Heart left ventricle (tissue), 16 donors: Measurements from ENCODE around the gene TMEM165. TPM values are rescaled to one million over a fixed set of nuclear protein-coding genes. Genes with fewer than 3 reads are reported as not detected.
A peak's percentile ranks its signal among the peaks of the same experiment; 100 is the strongest.

Experiments used
- ATAC-seq, 4 donors: fragments of 200-7000 bp; cut with Tn5 transposase; one replicate each; pipeline ENCODE4 v1.9.1; 2020 to 2022; ENCODE audit warnings: moderate library complexity in 4 of 4, mild to moderate bottlenecking in 3 of 4, moderate number of reproducible peaks in 1 of 4
- DNase-seq, 5 donors: peaks; one replicate each; pipeline ENCODE4 v3.0.0-alpha.2; 2020
- H3K27ac ChIP-seq, 12 donors: fragments of 200-600 bp; sonication (generic) in 4 of 12; one replicate each; pipeline versions ENCODE4 v1.5.0 to v1.8.0; 2016 to 2022; ENCODE audit warnings: mild to moderate bottlenecking in 2 of 12
- H3K27me3 ChIP-seq, 9 donors: fragments of 200-600 bp; sonication (generic) in 2 of 9; one replicate each; pipeline versions ENCODE4 v1.5.1 to v1.8.0; 2016 to 2022; ENCODE audit warnings: mild to moderate bottlenecking in 3 of 9
- H3K36me3 ChIP-seq, 9 donors: fragments of 200-600 bp; sonication (generic) in 2 of 9; one replicate each; pipeline versions ENCODE4 v1.5.0 to v1.8.0; 2018 to 2022; ENCODE audit warnings: mild to moderate bottlenecking in 2 of 9
- H3K4me1 ChIP-seq, 12 donors: fragments of 200-600 bp; sonication (generic) in 4 of 12; one replicate each; pipeline versions ENCODE4 v1.5.0 to v1.8.0; 2016 to 2022; ENCODE audit warnings: mild to moderate bottlenecking in 3 of 12
- H3K4me3 ChIP-seq, 12 donors: fragments of 200-600 bp; sonication (generic) in 4 of 12; one replicate each; pipeline versions ENCODE4 v1.5.0 to v1.8.0; 2017 to 2022; ENCODE audit warnings: mild to moderate bottlenecking in 9 of 12, moderate library complexity in 4 of 12
- H3K9me3 ChIP-seq, 12 donors: fragments of 200-600 bp; sonication (generic) in 4 of 12; one replicate each; pipeline versions ENCODE4 v1.5.0 to v1.8.0; 2016 to 2022; ENCODE audit warnings: mild to moderate bottlenecking in 1 of 12
- POLR2A ChIP-seq, 2 donors: fragments of 450-650 bp; IDR thresholded peaks; one replicate each; pipeline ENCODE4 v1.6.1; 2017; ENCODE audit warnings: antibody characterized with exemption in 2 of 2, mild to moderate bottlenecking in 2 of 2, moderate library complexity in 2 of 2
- WGBS, 4 donors: extraction: QIAGEN DNeasy Blood & Tissue Kit in 2 of 4; methylation state at CpG; one replicate each; pipeline versions ENCODE4 v1.1.5 to v1.1.7; 2013 to 2018; 5-methylcytosine and 5-hydroxymethylcytosine counted together
- intact Hi-C, 10 donors: fragments of 100-400 bp; cut with DNase I; formaldehyde crosslinking; loops; one replicate each; pipeline versions ENCODE4 v1.11.1 to v1.14.2; 2022
- polyA plus RNA-seq, 2 donors: library from polyadenylated mRNA; stranded (reverse); fragments of 200-250 nt; gene quantifications; one replicate each; pipeline ENCODE4 v1.2.3, GENCODE V29; 2013
- total RNA-seq, 9 donors: library from RNA; depleted of rRNA in 2 of 9; stranded (reverse); fragments of >200 nt in 2 of 9; fragmentation: NEBNext Ultra II Directional in 3 of 9; extraction: Animal tissue kit (Norgen Biotek cat#: 25700) in 3 of 9; gene quantifications; one replicate each; pipeline versions ENCODE4 v1.1.0 to v1.2.4, GENCODE V29; 2016 to 2023
- TF ChIP-seq, protein P1 (sequence below), 12 donors: fragments of 200-600 bp; sonication (generic) in 4 of 12; IDR thresholded peaks; one replicate each; pipeline versions ENCODE4 v1.5.0 to v1.8.0; 2018 to 2022; ENCODE audit warnings: antibody characterized with exemption in 12 of 12, mild to moderate bottlenecking in 5 of 12
- donor health status: ischemic (EF 13 %, LVEDD 7.1; RV severe dilation, severe dysfunction).
- donor health status: healthy with polysubstance abuse.
- donor health status: DM: no; HTN: yes; CAD: no.
- donor health status: DM: no; HTN: no; CAD: no.
- donor health status: ischemic (EF 25% LVEDD 6.9; RV normal size, moderate dysfunction).
- donor health status: ischemic (EF 25% LVEDD 5.7; RV mildly dilated, moderate dysfunction).
- donor health status: healthy.
- donor health status: DM: yes; HTN: yes; CAD: no.
- donor health status: ischemic (EF 35%, LVEDD 5.7; RV mildly dilated, moderate dysfunction).
- donor health status: nonischemic (EF 11% LVEDD 7.7; RV severe dilation, severe dysfunction).
- donor health status: DM: yes; HTN: yes; CAD: no.
- donor health status: PGD.
- donor health status: ischemic (EF 29% LVEDD 5.4; RV normal size, mild dysfunction).
- donor health status: nonischemic (EF 23%, LVEDD 6.1; RV moderate dilation, normal function).

Gene TMEM165
- total and polyA plus RNA-seq, 11 donors, result 28.2 to 78.7 (median 53.9) TPM

DNA sequence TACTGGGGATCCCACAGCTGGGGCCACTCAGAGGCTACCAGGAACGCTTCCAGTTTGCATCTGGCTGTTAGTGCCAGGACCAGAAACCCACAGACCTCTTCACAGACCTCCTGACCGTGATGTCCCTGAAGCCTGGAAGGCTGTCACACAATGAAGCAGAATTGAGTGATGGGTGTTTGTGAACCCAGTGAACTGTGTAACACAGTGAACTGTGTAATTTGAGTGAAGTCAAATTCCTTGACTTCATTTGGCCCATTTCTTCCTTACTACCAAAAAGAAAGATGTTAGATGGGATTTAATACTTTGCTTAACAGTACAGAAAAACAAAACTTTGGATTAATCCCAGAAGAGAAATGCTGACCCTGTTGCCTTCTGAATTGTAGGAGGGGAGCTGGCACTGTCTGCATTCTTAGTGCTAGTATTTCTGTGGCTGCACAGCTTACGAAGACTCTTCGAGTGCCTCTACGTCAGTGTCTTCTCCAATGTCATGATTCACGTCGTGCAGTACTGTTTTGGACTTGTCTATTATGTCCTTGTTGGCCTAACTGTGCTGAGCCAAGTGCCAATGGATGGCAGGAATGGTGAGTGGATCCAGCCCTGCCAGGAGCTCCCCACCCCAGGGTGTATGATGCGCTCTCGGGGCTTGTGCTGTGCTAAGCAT lies 31.9 kb upstream of the TMEM165 start:
- Histone ChIP-seq H3K4me3 (no peak overlapping the region), H3K27me3 (no peaks in the 10 kb centered on the region), H3K4me1 (peaks cover 0 to 18% (median 9%) of the 10 kb centered on the region in 12 donors), H3K9me3 (no peaks in the 10 kb centered on the region), H3K27ac (peak overlapping the region in 4 of 12 donors; percentile 20 to 66 (median 31)), H3K36me3 (peaks cover 0 to 49% (median 7%) of the 10 kb centered on the region in 9 donors)
- 89 to 93% (median 91%) methylated on average over 9 of the region's 9 CpGs for WGBS, 4 donors
- no peak for DNase-seq
- TF ChIP-seq, protein P1, sequence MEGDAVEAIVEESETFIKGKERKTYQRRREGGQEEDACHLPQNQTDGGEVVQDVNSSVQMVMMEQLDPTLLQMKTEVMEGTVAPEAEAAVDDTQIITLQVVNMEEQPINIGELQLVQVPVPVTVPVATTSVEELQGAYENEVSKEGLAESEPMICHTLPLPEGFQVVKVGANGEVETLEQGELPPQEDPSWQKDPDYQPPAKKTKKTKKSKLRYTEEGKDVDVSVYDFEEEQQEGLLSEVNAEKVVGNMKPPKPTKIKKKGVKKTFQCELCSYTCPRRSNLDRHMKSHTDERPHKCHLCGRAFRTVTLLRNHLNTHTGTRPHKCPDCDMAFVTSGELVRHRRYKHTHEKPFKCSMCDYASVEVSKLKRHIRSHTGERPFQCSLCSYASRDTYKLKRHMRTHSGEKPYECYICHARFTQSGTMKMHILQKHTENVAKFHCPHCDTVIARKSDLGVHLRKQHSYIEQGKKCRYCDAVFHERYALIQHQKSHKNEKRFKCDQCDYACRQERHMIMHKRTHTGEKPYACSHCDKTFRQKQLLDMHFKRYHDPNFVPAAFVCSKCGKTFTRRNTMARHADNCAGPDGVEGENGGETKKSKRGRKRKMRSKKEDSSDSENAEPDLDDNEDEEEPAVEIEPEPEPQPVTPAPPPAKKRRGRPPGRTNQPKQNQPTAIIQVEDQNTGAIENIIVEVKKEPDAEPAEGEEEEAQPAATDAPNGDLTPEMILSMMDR (IDR thresholded peaks at IDR 0.05), result no peak
- no peak for TF ChIP-seq POLR2A (IDR thresholded peaks at IDR 0.05)
- intact Hi-C loops, result no loop called here
- ATAC-seq, result no peak

DNA sequence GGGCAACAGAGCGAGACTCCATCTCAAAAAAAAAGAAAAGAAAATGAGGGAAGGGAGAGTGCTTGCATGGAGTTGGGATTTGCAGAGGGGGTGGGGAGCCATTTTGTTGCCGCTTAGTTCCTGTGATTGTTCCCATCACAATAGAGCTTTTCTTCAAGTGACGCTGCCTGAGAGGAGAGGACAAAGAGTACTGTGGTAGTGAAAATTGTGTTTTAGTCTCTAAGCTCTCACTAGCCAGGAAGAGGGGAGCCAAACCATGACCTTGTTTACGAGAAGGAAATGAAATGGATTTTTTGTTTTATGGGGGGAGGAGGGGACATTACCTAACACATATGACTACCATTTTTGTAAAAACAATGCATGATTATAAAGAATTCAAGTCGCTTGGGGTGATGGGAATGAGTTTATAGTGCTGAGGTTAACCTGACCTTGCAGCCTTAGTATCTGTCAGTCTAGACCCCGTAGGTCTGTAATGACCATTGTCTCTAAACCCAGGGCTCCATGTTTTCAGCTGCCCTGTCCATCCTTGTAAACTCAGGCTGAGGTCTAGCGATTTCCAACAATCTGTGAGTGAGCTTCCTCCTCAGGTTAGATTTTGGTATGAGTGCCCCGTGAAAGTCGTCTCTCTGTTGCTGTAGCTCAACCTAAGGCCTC lies 30.9 kb upstream of the TMEM165 start:
- H3K27me3 ChIP-seq, result no peaks in the 10 kb centered on the region
- TF ChIP-seq, protein P1 (IDR thresholded peaks at IDR 0.05), result no peak
- TF ChIP-seq POLR2A (IDR thresholded peaks at IDR 0.05), result no peak
- intact Hi-C loops, result no loop called here
- peak overlapping the region in 10 of 12 donors; percentile 0 to 78 (median 50) for H3K27ac ChIP-seq
- WGBS, 4 donors, result 83 to 87% (median 85%) methylated on average over 9 of the region's 9 CpGs
- peak in 2 of 5 donors; percentile 23 to 36 for DNase-seq
- ATAC-seq, result peak in 3 of 4 donors; percentile 45 to 79 (median 63)
- no peaks in the 10 kb centered on the region for H3K9me3 ChIP-seq
- H3K4me3 ChIP-seq, result no peak overlapping the region
- peaks cover 0 to 59% (median 14%) of the 10 kb centered on the region in 9 donors for H3K36me3 ChIP-seq
- peaks cover 0 to 8% (median 0%) of the 10 kb centered on the region in 12 donors for H3K4me1 ChIP-seq

GRCh38 chr4:55365345-55365728 lies 30.4 kb upstream of the TMEM165 start:
- DNase-seq (no peak), ATAC-seq (no peak)
- peak overlapping the region in 10 of 12 donors; percentile 0 to 78 (median 50) for H3K27ac ChIP-seq
- WGBS, 4 donors, result 87 to 97% (median 94%) methylated on average over 7 of the region's 7 CpGs
- TF ChIP-seq POLR2A (IDR thresholded peaks at IDR 0.05), result no peak
- TF ChIP-seq, protein P1 (IDR thresholded peaks at IDR 0.05), result no peak
- H3K4me1 ChIP-seq, result peaks cover 0 to 4% (median 0%) of the 10 kb centered on the region in 12 donors
- H3K27me3 ChIP-seq, result no peaks in the 10 kb centered on the region
- H3K9me3 ChIP-seq, result no peaks in the 10 kb centered on the region
- peaks cover 0 to 62% (median 16%) of the 10 kb centered on the region in 9 donors for H3K36me3 ChIP-seq
- H3K4me3 ChIP-seq, result no peak overlapping the region
- intact Hi-C loops, result no loop called here

DNA sequence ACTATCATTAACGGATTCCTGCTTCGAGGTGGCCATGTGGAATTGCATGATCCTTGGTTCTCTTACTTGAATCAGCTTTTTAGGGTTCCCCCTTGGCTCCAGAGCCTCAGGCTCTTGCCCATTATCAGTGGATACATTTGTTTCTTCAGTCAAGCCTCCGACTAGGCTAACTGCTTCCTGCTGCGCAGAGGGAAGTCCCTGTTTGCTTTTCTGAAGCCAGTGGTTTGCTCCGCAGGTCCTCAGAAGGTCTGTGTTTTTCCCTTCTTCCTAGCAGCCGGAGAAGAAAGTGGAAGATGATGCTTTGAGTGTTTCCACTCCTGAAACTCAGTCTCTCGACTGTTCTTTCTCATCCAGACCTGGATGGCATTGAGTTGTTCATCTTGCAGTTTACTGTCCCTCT lies 29.1 kb upstream of the TMEM165 start:
- ATAC-seq (no peak), DNase-seq (no peak)
- 86 to 95% (median 91%) methylated on average over 7 of the region's 7 CpGs for WGBS, 4 donors
- no peak overlapping the region for H3K27ac ChIP-seq
- intact Hi-C loops, result no loop called here
- no peaks in the 10 kb centered on the region for H3K27me3 ChIP-seq
- peaks cover 0 to 4% (median 0%) of the 10 kb centered on the region in 12 donors for H3K4me1 ChIP-seq
- H3K9me3 ChIP-seq, result no peaks in the 10 kb centered on the region
- TF ChIP-seq POLR2A (IDR thresholded peaks at IDR 0.05), result no peak
- TF ChIP-seq, protein P1 (IDR thresholded peaks at IDR 0.05), result no peak
- H3K4me3 ChIP-seq, result no peak overlapping the region
- peaks cover 0 to 71% (median 16%) of the 10 kb centered on the region in 9 donors for H3K36me3 ChIP-seq
